HG03521 (cell line): Measurements from ENCODE around the gene UBAC2.

ENCODE experiments used
- ATAC-seq: cut with Tn5 transposase; IDR thresholded peaks from one replicate; pipeline ENCODE4 v1.9.1; 2021; ENCODE audit warnings: mild to moderate bottlenecking, moderate library complexity; ENCODE audit not compliant: unreplicated experiment

Gene UBAC2

DNA sequence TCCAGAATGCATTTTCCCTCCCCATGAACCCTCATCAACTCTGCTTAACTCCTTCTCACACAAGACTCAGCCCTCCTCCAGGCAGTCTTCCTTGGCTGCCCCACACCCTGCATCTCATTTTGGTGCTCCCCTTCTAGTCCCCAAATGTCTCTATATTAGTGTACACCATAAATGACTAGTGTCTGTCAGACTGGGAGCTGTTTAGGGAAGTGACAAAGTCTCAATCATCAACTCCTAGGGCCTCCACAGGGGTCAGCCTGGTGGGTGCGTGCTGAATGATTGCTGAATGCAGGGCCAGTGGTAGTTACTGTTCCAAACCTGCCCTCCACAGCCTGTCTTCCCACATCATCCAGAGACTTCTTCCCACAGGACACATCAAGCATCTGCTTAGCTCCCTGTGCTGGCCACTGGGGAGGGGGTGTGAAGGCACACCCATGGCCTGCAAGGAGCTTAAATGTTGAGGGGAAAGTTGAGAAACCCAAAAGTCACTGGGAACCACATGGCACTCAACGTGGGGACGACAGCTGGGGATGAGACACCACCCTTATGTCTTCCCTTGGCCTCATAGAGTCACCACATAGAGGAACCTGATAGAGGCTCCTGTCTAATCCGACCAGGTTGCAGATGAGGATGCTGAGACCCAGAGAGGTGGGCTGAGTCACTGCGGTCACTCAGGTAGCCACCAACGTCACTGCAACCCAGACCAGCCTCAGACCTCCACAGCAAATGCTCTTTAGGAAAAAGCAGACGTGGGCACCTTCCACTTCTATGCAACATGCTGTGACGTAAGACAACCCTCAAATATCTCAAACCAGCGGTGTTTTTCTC, 221.3 kb downstream of the UBAC2 start:
- ATAC-seq = no peak

DNA sequence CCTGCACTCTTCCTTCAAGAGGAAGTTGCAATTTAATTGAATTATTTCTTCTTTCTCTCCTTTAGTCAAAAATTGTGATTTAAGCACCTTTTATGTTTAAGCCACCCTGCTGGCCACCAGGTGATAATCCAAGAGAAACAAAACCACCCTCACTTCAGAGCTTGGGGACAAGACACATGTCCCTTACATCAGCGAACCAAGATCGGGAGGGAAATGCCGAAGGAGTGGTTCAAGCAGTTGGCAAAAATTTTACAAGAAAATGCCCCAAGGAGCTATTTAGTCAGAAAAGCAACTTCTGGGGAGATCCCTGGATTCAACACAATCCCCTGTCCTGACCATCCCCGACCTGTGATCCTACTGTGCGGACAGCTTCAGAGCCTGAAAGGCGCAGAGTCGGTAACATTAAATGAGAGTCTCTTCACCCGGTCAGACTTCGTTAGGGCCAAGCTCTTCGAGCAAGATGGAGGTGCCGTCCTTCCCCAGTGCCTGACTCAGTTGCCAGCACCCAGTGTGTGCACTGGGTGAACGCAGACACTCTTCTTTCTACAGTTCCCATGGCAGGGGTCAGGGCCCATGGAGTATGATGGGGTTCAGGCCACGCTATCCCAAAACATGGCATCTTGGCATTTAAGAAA, 222.0 kb downstream of the UBAC2 start:
- no peak for ATAC-seq

DNA sequence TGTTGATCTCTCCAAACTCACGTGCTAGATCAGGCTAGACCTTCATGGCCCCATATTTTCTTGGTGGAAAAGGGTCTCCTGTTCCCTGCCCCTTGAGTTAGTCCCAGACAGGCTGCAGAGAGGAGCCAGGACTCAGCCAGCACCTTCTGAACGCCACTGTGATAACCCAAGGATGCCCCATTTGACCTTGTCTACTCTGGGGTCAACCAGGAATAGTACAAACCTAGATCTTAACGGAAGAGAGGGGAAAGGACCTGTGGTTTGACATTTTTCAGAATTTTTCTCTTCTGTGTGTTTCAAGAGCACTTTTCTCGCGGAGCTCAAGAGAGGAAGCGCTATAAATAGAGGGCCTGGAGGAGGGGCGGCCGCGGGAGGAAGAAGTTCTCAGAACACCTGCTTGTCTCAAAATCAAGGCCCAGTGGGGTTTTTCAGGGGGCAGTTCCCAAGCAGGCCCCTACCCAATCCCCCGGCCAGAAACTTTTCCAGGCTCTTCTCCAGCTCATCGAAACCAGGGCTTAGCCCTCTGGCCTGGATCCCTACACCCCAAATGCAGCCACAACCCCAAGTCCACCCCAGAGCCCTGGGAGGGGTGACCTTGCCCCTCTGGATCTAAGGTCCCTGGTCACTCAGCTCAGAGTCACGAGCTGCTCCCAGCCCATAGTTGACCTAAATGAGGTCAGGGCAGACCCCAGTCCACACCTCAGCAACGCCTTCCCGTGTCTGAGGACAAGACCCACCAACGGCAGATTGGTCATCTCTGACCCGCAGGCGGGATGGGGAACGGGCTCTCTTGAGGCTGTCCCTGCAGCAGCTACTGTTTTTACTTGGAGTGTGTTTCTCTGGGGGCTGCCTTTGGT, 225.1 kb downstream of the UBAC2 start:
- peak; percentile 40 for ATAC-seq

DNA sequence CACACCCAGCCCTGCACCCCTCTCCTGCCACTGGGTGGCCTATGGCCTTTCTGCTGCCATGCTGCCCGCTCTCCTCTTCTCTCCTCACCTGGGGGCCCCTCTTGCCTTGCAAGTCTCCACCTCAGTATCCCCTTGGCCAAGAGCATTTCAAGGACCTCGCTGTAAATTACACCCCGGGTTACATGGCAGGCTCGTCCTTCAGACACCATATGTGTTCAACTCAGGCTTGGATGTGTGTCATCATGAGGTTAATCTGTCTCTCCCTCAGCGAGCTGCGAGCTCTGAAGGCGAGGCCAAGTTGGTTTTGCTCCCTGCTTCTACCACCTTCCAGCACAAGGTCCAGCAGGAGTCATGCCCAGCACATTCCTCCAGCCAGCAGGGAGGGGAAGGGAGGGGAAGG, 225.8 kb downstream of the UBAC2 start:
- ATAC-seq = peak; percentile 5

DNA sequence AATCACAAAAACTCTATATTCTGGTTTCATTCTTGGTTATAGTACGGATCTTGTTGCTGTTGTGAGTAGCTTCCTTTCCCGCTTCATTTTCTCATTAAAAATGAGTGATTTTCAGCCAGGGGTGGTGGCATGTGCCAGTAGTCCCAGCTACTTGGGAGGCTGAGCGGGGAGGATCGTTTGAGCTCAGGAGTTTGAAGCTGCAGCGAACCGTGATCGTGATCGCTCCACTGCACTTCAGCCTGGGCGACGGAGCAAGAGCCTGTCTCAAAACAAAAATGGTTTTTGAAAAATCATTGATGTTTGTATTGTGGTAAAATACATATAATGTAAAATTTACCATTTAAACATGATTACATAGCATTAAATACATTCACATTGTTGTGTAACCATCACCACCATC, 229.0 kb downstream of the UBAC2 start:
- ATAC-seq = no peak

DNA sequence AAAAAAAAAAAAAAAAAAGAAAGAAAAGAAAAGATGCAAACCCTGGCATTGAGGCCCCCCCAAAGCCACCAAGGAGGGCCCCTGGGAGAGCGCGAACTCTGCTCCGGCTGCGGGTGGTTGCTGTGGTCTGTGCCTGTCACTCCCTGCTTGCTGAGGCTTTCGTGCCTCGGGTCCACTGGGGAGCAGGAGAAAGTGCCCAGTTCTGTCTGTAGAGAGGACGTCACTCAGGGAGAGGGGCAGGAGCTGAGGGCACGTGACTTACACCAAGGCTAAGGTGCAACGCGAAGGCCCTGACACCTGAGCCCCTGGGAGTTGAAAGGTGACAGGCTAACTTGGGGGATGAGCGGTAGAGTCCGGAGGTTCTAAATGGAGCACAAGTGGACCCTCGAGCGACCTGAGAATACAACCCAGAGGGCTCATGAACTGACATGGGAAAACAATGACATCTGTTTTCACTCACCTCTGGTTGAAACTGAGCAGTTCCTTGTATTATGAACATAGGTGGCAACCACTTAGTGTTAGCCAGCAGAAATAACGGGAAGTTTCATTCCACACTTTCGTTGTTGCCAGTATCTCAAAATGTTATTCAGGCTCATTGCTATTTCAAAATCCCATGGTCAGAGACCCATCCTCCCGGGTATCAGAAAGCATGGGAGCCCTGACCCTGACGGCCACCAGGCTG, 231.4 kb downstream of the UBAC2 start:
- ATAC-seq = no peak

DNA sequence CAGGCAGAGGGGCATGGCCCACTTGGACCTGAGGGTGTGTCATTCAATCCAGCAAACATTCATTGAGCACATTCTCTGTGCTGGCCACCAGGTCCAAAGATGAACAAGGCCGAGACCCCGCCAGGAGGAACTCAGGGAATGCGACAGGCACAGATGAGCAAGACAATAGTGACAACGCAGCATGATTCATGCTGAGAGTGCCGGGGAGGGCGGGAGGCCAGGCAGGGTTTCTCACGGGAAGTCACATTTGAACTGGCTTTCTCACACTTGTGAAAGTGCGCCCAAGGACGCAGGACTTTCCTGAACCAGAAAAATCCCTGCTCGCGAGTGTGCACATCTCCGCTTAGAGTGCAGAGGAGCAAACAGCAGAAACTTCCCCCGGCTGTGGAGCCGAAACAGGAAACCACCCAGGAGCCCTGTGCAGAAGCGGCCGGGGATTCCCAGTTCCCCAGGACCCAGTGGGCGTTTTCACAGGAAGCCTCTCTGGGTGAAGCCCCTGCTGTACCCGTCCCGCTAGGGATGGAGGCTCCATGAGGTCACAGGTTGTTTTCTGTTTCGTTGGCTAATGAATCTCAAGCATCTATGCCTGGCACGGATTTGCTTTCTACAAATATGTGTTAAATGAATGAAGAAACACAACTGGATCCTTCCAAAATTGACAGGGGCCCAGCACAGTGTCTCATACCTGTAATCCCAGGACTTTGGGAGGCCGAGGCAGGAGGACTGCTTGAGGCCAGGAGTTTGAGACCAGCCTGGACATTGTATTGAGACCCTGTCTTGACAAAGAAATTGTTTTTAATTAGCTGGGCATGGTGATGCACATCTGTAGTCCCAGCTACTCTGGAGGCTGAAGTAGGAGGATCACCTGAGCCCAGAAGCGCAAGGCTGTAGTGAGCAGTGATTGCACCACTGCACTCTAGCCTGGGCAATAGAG, 232.2 kb downstream of the UBAC2 start:
- peak; percentile 39 for ATAC-seq

DNA sequence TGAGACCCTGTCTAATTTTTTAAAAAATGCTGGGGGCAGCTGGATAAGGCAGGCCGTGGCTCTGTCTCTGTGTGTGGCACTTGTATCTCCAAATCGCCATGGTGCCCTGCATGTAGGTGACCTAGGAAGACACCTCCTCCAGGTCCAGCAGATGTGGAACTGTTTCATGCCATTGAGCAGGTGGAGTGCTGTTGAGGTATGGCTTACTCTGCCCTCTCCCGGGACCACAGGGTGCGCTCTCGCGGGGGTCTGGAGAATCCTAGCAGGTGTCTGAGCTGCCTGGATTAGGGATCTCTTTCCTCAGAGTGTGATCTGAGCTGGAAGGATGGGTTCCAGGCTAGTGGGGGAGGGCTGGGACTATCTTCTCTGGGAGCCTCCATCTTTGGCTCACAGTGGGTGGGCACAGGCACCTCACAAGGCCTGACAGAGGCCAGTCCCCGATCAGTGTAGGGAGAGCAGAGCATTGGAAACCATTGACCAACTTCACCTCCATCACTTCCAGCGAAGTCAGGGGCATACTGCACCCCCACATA, 233.0 kb downstream of the UBAC2 start:
- ATAC-seq = no peak

DNA sequence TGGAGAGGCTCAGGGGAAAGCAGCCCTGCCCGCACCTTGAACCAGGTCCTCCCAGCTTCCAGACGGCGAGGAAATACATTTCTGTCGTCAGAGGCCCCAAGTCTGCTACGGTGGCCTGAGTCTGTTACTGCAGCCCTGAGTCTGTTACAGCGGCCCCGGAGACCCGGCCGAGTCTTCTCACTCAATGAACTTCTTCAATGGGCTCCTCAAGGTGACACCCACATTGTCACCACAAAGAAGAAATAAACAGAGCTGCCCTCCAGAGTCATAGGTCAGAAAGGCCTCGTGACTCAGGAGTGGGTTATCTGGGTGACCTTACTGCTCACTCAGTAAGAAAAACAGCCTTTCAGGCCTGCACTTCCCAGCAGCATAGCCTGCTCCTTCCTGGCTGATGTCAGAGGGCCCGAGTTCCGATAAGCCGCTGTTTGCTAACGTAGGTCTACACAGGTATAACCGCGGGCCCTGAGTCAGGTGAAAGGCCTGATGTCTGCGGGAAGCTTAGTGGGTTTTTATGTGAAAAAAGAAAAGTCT, 233.7 kb downstream of the UBAC2 start:
- ATAC-seq = peak; percentile 42

DNA sequence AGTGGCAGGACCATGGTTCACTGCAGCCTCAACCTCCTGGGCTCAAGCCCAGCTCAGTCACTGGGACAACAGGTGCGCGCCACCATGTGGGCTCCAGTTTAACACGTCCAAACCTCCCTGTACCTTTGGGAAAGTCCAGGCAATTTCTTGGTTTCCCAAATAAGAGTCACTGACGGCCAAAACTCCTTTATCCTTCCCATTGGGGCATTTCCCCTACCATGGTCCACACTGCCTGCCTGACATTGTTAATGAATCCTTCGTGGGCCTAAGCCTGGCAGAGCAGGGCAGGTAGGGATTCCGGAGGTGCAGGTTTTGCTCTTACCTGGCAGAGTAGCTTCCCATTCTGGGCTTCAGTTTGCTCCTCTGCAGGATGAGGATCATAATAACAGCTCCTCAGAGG, 234.5 kb downstream of the UBAC2 start:
- no peak for ATAC-seq

DNA sequence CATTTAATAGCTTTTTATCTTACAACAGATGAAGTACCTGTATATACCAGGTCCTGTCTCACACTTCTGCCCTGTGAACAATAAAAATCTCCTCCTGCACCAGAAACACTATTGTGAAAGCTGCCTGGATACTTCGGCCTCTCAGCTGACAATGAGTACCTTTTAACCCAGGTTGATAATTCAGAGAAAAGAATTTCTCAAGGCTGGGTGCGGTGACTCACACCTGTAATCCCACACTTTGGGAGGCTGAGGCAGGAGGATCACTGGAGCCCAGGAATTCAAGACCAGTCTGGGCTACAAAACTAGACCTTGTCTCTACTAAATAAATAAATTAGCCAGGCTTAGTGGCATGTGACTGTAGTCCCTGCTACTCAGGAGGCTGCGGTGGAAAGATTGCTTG, 235.3 kb downstream of the UBAC2 start:
- no peak for ATAC-seq
